IPS-15b (cell line): ENCODE results near the gene TGM6.

Source experiments
- H3K27me3 ChIP-seq: one replicate; pipeline ENCODE4 v1.6.1; 2013; ENCODE audit warnings: low read length; ENCODE audit not compliant: control insufficient read depth, insufficient read depth
- H3K36me3 ChIP-seq: one replicate; pipeline ENCODE4 v1.6.1; 2013; ENCODE audit warnings: low read length; ENCODE audit not compliant: control insufficient read depth, insufficient read depth
- H3K4me1 ChIP-seq: one replicate; pipeline ENCODE4 v1.6.1; 2013; ENCODE audit warnings: mild to moderate bottlenecking, low read length; ENCODE audit not compliant: control insufficient read depth, insufficient read depth
- H3K4me3 ChIP-seq: one replicate; pipeline ENCODE4 v1.5.1; 2013; ENCODE audit warnings: low read depth, low read length
- H3K9ac ChIP-seq: one replicate; pipeline ENCODE4 v1.6.1; 2013; ENCODE audit warnings: low read depth, mild to moderate bottlenecking, low read length
- H3K9me3 ChIP-seq: one replicate; pipeline ENCODE4 v1.6.1; 2013; ENCODE audit warnings: mild to moderate bottlenecking, low read length; ENCODE audit not compliant: control insufficient read depth, insufficient read depth

TGM6 gene

GRCh38 chr20:2386516-2387179 is 5.9 kb downstream of the TGM6 start:
- no peaks in the 10 kb centered on the region for H3K9me3 ChIP-seq
- H3K36me3 ChIP-seq, result no peaks in the 10 kb centered on the region
- H3K9ac ChIP-seq, result no peak overlapping the region
- H3K4me3 ChIP-seq, result no peak overlapping the region
- no peaks in the 10 kb centered on the region for H3K4me1 ChIP-seq
- H3K27me3 ChIP-seq, result no peaks in the 10 kb centered on the region

- Histone ChIP-seq H3K9ac (no peak overlapping the region), H3K36me3 (no peaks in the 10 kb centered on the region), H3K9me3 (no peaks in the 10 kb centered on the region), H3K4me3 (no peak overlapping the region), H3K27me3 (no peaks in the 10 kb centered on the region), H3K4me1 (no peaks in the 10 kb centered on the region)
These were observed 6.5 kb downstream of the TGM6 start for GRCh38 chr20:2387180-2387577.

GRCh38 chr20:2387580-2387979 is 6.9 kb downstream of the TGM6 start:
- no peak overlapping the region for H3K4me3 ChIP-seq
- no peak overlapping the region for H3K9ac ChIP-seq
- H3K4me1 ChIP-seq, result no peaks in the 10 kb centered on the region
- H3K27me3 ChIP-seq, result no peaks in the 10 kb centered on the region
- H3K36me3 ChIP-seq, result no peaks in the 10 kb centered on the region
- no peaks in the 10 kb centered on the region for H3K9me3 ChIP-seq

- no peak overlapping the region for H3K9ac ChIP-seq
- H3K4me1 ChIP-seq, result no peaks in the 10 kb centered on the region
- no peaks in the 10 kb centered on the region for H3K9me3 ChIP-seq
- no peaks in the 10 kb centered on the region for H3K36me3 ChIP-seq
- H3K27me3 ChIP-seq, result no peaks in the 10 kb centered on the region
- H3K4me3 ChIP-seq, result no peak overlapping the region
These were observed 10.4 kb downstream of the TGM6 start for GRCh38 chr20:2390951-2391675.

- Histone ChIP-seq H3K9me3 (no peaks in the 10 kb centered on the region), H3K4me3 (no peak overlapping the region), H3K9ac (no peak overlapping the region), H3K36me3 (no peaks in the 10 kb centered on the region), H3K27me3 (no peaks in the 10 kb centered on the region), H3K4me1 (no peaks in the 10 kb centered on the region)
These were observed 13.8 kb downstream of the TGM6 start for GRCh38 chr20:2394411-2395055.

GRCh38 chr20:2395136-2395535 is 14.4 kb downstream of the TGM6 start:
- no peak overlapping the region for H3K4me3 ChIP-seq
- H3K9me3 ChIP-seq, result no peaks in the 10 kb centered on the region
- no peaks in the 10 kb centered on the region for H3K27me3 ChIP-seq
- H3K36me3 ChIP-seq, result no peaks in the 10 kb centered on the region
- H3K4me1 ChIP-seq, result no peaks in the 10 kb centered on the region
- no peak overlapping the region for H3K9ac ChIP-seq

- no peaks in the 10 kb centered on the region for H3K27me3 ChIP-seq
- H3K4me3 ChIP-seq, result no peak overlapping the region
- no peaks in the 10 kb centered on the region for H3K36me3 ChIP-seq
- no peaks in the 10 kb centered on the region for H3K9me3 ChIP-seq
- H3K4me1 ChIP-seq, result no peaks in the 10 kb centered on the region
- H3K9ac ChIP-seq, result no peak overlapping the region
These were observed 15.6 kb downstream of the TGM6 start for GRCh38 chr20:2396241-2396814.

GRCh38 chr20:2397091-2397490 is 16.4 kb downstream of the TGM6 start:
- H3K4me3 ChIP-seq, result no peak overlapping the region
- no peaks in the 10 kb centered on the region for H3K9me3 ChIP-seq
- no peaks in the 10 kb centered on the region for H3K36me3 ChIP-seq
- no peaks in the 10 kb centered on the region for H3K4me1 ChIP-seq
- H3K27me3 ChIP-seq, result no peaks in the 10 kb centered on the region
- no peak overlapping the region for H3K9ac ChIP-seq

GRCh38 chr20:2397595-2398145 is 17.0 kb downstream of the TGM6 start:
- H3K36me3 ChIP-seq, result no peaks in the 10 kb centered on the region
- no peaks in the 10 kb centered on the region for H3K27me3 ChIP-seq
- no peaks in the 10 kb centered on the region for H3K4me1 ChIP-seq
- H3K9me3 ChIP-seq, result no peaks in the 10 kb centered on the region
- no peak overlapping the region for H3K4me3 ChIP-seq
- no peak overlapping the region for H3K9ac ChIP-seq

- Histone ChIP-seq H3K4me3 (no peak overlapping the region), H3K4me1 (no peaks in the 10 kb centered on the region), H3K27me3 (no peaks in the 10 kb centered on the region), H3K36me3 (no peaks in the 10 kb centered on the region), H3K9me3 (no peaks in the 10 kb centered on the region), H3K9ac (no peak overlapping the region)
These were observed 17.7 kb downstream of the TGM6 start for GRCh38 chr20:2398449-2398848.

- no peaks in the 10 kb centered on the region for H3K9me3 ChIP-seq
- H3K36me3 ChIP-seq, result no peaks in the 10 kb centered on the region
- H3K9ac ChIP-seq, result no peak overlapping the region
- no peaks in the 10 kb centered on the region for H3K4me1 ChIP-seq
- no peaks in the 10 kb centered on the region for H3K27me3 ChIP-seq
- no peak overlapping the region for H3K4me3 ChIP-seq
These were observed 18.7 kb downstream of the TGM6 start for GRCh38 chr20:2399390-2399789.
